Measurements from ENCODE around the gene PPP1R16B. TPM values are rescaled to one million over a fixed set of nuclear protein-coding genes. Genes with fewer than 3 reads are reported as not detected.

Gene PPP1R16B
- polyA plus RNA-seq, 1 donor = 4.8 TPM

- DNase-seq (ENCODE audit: low read depth) = no peak
Observed at GRCh38 chr20:38895098-38895949, 89.8 kb downstream of the PPP1R16B start.

- DNase-seq (ENCODE audit: low read depth) = no peak
Observed at GRCh38 chr20:38896009-38896594, 90.6 kb downstream of the PPP1R16B start.

GRCh38 chr20:38897267-38897666 is 91.8 kb downstream of the PPP1R16B start:
- DNase-seq (ENCODE audit: low read depth) = no peak

- DNase-seq (ENCODE audit: low read depth) = no peak
Observed at GRCh38 chr20:38900606-38901005, 95.1 kb downstream of the PPP1R16B start.

- no peak for DNase-seq (ENCODE audit: low read depth)
Observed at GRCh38 chr20:38902601-38903000, 97.1 kb downstream of the PPP1R16B start.

GRCh38 chr20:38903335-38903734 is 97.8 kb downstream of the PPP1R16B start:
- DNase-seq (ENCODE audit: low read depth) = no peak

- DNase-seq (ENCODE audit: low read depth) = no peak
Observed at GRCh38 chr20:38905375-38905774, 99.9 kb downstream of the PPP1R16B start.

GRCh38 chr20:38907918-38908677 is 102.6 kb downstream of the PPP1R16B start:
- DNase-seq (ENCODE audit: low read depth) = no peak

- no peak for DNase-seq (ENCODE audit: low read depth)
Observed at GRCh38 chr20:38915355-38915754, 109.9 kb downstream of the PPP1R16B start.

- DNase-seq (ENCODE audit: low read depth) = no peak
Observed at GRCh38 chr20:38917657-38918056, 112.2 kb downstream of the PPP1R16B start.

- no peak for DNase-seq (ENCODE audit: low read depth)
Observed at GRCh38 chr20:38918172-38918571, 112.7 kb downstream of the PPP1R16B start.

GRCh38 chr20:38919683-38920082 is 114.2 kb downstream of the PPP1R16B start:
- no peak for DNase-seq (ENCODE audit: low read depth)

GRCh38 chr20:38920411-38920810 is 114.9 kb downstream of the PPP1R16B start:
- no peak for DNase-seq (ENCODE audit: low read depth)

- no peak for DNase-seq (ENCODE audit: low read depth)
Observed at GRCh38 chr20:38920851-38921250, 115.4 kb downstream of the PPP1R16B start.

- DNase-seq (ENCODE audit: low read depth) = no peak
Observed at GRCh38 chr20:38924718-38925117, 119.2 kb downstream of the PPP1R16B start.

GRCh38 chr20:38926142-38926933 is 120.8 kb downstream of the PPP1R16B start, which contains the start of gene FAM83D:
Gene FAM83D, plus strand, starts transcription at chr20:38926417. Its CDS starts 26 bp downstream, at chr20:38926443.
- DNase-seq (ENCODE audit: low read depth) = peak; percentile 86

GRCh38 chr20:38926934-38927616 is 121.6 kb downstream of the PPP1R16B start:
- no peak for DNase-seq (ENCODE audit: low read depth)

- no peak for DNase-seq (ENCODE audit: low read depth)
Observed at GRCh38 chr20:38927902-38928578, 122.5 kb downstream of the PPP1R16B start.

GRCh38 chr20:38930242-38930569 is 124.7 kb downstream of the PPP1R16B start:
- DNase-seq (ENCODE audit: low read depth) = no peak

GRCh38 chr20:38931984-38932383 is 126.5 kb downstream of the PPP1R16B start:
- DNase-seq (ENCODE audit: low read depth) = no peak
